Neural crest cell (in vitro differentiated cells): ENCODE measurements around the gene LIME1. TPM values are rescaled to one million over a fixed set of nuclear protein-coding genes. Genes with fewer than 3 reads are reported as not detected.

ENCODE experiments used
- DNase-seq: peaks from one replicate; pipeline ENCODE4 v3.0.0; 2021; ENCODE audit warnings: low read depth, mixed read lengths, low spot score
- H3K27ac Mint-ChIP-seq: one replicate; pipeline ENCODE4 v1.8.0; 2021; ENCODE audit warnings: mild to moderate bottlenecking, mixed read lengths; ENCODE audit not compliant: unreplicated experiment
- H3K27me3 Mint-ChIP-seq: 2 replicates; pipeline ENCODE4 v1.8.0; 2021; ENCODE audit warnings: low read depth, mild to moderate bottlenecking, mixed read lengths
- H3K36me3 Mint-ChIP-seq: 2 replicates; pipeline ENCODE4 v1.8.0; 2021; ENCODE audit warnings: low read depth, mild to moderate bottlenecking, mixed read lengths
- H3K4me1 Mint-ChIP-seq: 2 replicates; pipeline ENCODE4 v1.8.0; 2021; ENCODE audit warnings: mixed read lengths
- H3K4me3 Mint-ChIP-seq: one replicate; pipeline ENCODE4 v1.8.0; 2021; ENCODE audit warnings: mild to moderate bottlenecking, mixed read lengths
- H3K9me3 Mint-ChIP-seq: 2 replicates; pipeline ENCODE4 v1.8.0; 2021; ENCODE audit warnings: mixed read lengths
- CTCF ChIP-seq: fragments of 200-600 bp; sonication (generic); conservative IDR thresholded peaks from 2 replicates; pipeline ENCODE4 v1.5.0; 2021; ENCODE audit warnings: antibody characterized with exemption, mild to moderate bottlenecking
- total RNA-seq: library from RNA; stranded (reverse); gene quantifications from 2 replicates; pipeline ENCODE4 v1.2.1, GENCODE V29; 2021

LIME1 gene
- total RNA-seq, 1 donor from 2014 or later, result 17.6 TPM

GRCh38 chr20:63696628-63697356 lies 39.7 kb upstream of the LIME1 start, which contains the start of gene TNFRSF6B:
Gene TNFRSF6B (plus strand): TSS chr20:63696652. CDS start chr20:63696768, 116 bp downstream.
- Mint-ChIP-seq H3K36me3 (peaks cover 5% of the 10 kb centered on the region), H3K4me3 (peak within 1 kb of the TSS; percentile 31), H3K27ac (no peak within 1 kb of the TSS), H3K4me1 (no peaks in the 10 kb centered on the region), H3K27me3 (peaks cover 13% of the 10 kb centered on the region), H3K9me3 (no peaks in the 10 kb centered on the region)
- no peak for TF ChIP-seq CTCF
- DNase-seq, result no peak

DNA sequence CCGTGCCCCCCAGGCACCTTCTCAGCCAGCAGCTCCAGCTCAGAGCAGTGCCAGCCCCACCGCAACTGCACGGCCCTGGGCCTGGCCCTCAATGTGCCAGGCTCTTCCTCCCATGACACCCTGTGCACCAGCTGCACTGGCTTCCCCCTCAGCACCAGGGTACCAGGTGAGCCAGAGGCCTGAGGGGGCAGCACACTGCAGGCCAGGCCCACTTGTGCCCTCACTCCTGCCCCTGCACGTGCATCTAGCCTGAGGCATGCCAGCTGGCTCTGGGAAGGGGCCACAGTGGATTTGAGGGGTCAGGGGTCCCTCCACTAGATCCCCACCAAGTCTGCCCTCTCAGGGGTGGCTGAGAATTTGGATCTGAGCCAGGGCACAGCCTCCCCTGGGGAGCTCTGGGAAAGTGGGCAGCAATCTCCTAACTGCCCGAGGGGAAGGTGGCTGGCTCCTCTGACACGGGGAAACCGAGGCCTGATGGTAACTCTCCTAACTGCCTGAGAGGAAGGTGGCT lies 39.1 kb upstream of the LIME1 start:
- DNase-seq, result no peak
- Mint-ChIP-seq H3K27me3 (peaks cover 12% of the 10 kb centered on the region), H3K36me3 (peaks cover 5% of the 10 kb centered on the region), H3K27ac (no peak overlapping the region), H3K4me1 (no peaks in the 10 kb centered on the region), H3K4me3 (no peak overlapping the region), H3K9me3 (no peaks in the 10 kb centered on the region)
- no peak for TF ChIP-seq CTCF

- no peak for TF ChIP-seq CTCF
- Mint-ChIP-seq H3K36me3 (peaks cover 3% of the 10 kb centered on the region), H3K4me1 (no peaks in the 10 kb centered on the region), H3K27me3 (peaks cover 10% of the 10 kb centered on the region), H3K9me3 (no peaks in the 10 kb centered on the region), H3K4me3 (peak overlapping the region; percentile 79), H3K27ac (no peak overlapping the region)
- no peak for DNase-seq
Observed at GRCh38 chr20:63697868-63698545, 38.5 kb upstream of the LIME1 start.

DNA sequence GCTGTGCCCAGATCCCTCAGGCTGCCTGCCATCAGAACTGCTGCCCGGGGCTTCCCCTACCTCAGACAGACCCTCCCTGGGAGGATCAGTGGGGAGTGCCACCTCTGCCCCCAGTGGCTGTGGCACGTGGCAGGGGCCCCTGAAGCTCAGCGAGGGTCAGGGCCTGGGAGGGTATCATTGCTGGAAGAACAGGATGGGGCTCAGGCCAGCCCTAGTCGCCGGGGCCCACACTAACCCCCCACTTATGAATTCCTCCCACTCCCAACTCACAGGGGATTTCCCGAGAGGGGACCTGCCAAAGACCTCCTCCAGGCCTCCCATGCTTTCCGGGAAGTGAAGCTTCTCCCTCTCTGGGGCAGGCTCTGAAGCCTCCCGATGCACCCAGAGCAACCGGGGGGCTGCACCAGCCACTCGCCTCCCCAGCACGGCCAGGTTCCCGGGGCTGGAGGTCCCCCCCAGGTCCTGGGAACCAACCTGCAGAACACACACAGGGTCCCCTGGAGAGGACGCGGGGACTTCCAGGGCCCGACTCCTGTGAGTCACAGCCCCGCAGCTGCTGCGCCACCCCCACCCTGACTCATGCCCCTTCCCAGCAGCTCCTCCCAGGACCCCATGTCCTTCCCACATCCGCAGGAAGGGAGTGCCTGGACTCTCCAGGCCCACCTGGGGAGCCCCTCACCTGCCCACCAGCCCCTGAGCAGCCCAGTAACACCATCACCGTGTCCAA lies 37.6 kb upstream of the LIME1 start:
- Mint-ChIP-seq H3K36me3 (peaks cover under 1% of the 10 kb centered on the region), H3K9me3 (no peaks in the 10 kb centered on the region), H3K27ac (no peak overlapping the region), H3K4me3 (no peak overlapping the region), H3K27me3 (peaks cover 7% of the 10 kb centered on the region), H3K4me1 (no peaks in the 10 kb centered on the region)
- TF ChIP-seq CTCF, result no peak
- DNase-seq, result no peak

DNA sequence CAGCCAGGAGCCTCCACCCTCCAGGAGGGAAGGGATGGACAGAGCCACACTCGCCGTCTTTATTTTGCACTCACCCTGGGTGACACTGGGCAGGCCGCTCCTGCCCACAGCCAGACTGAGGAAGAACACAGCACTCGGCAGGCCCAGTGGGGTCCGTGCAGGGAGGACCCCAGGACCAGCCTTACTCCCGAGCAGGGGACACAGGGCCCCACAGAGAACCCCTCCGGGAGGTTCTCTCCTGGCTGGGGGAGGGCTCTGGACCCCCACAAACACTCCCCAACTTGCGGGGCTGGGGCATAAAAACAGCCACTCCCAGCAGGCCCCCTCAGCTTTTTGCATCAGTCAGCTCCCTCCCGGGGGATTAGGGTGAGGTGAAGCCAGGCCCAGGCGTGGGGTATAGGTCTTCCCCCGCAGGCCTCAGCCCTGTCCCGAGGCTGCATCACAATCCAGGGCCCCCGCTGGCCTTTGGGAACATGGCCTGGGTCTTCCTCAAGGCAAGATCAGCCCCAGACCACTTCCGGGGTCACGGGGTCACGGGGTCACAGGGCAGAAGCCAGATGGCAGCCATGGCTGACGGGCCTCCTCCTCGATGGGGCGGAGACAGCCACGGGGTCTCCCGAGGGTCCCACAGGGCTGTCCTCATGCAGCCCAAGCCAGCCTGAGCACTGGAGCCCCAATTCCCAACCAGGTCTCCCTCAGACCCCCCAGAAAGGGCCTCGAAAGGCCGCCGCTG lies 36.8 kb upstream of the LIME1 start:
- Mint-ChIP-seq H3K4me3 (peak overlapping the region; percentile 70), H3K27me3 (peaks cover 7% of the 10 kb centered on the region), H3K36me3 (no peaks in the 10 kb centered on the region), H3K4me1 (no peaks in the 10 kb centered on the region), H3K27ac (no peak overlapping the region), H3K9me3 (no peaks in the 10 kb centered on the region)
- TF ChIP-seq CTCF, result no peak
- no peak for DNase-seq
